Ureter (tissue), 1 donor: ENCODE measurements around the gene CD2AP. TPM values are rescaled to one million over a fixed set of nuclear protein-coding genes. Genes with fewer than 3 reads are reported as not detected.
"Not testable (repeated sequence)": the region's sequence is repeated elsewhere in the genome, so short reads cannot be mapped to it uniquely, and the experiment has no call there.

Source experiments
- DNase-seq: peaks from one replicate; pipeline ENCODE4 v3.0.0-alpha.2; 2020; ENCODE audit warnings: low spot score
- total RNA-seq: library from RNA; stranded (reverse); gene quantifications from one replicate; pipeline ENCODE4 v1.2.4, GENCODE V29; 2023
- donor health status: DM: yes; HTN: yes; CAD: no.

Gene CD2AP
- total RNA-seq, 1 donor from 2014 or later = 137 TPM

GRCh38 chr6:47566602-47567001, 89.0 kb downstream of the CD2AP start:
- not testable (repeated sequence) for DNase-seq

- no peak for DNase-seq
Measured at GRCh38 chr6:47567586-47567985, 90.0 kb downstream of the CD2AP start.

GRCh38 chr6:47571488-47571887, 93.9 kb downstream of the CD2AP start:
- no peak for DNase-seq

- DNase-seq = no peak
Measured at GRCh38 chr6:47573109-47573508, 95.5 kb downstream of the CD2AP start.

GRCh38 chr6:47574789-47575188, 97.2 kb downstream of the CD2AP start:
- no peak for DNase-seq

GRCh38 chr6:47579040-47579439, 101.5 kb downstream of the CD2AP start:
- DNase-seq = no peak

- no peak for DNase-seq
Measured at GRCh38 chr6:47581591-47581990, 104.0 kb downstream of the CD2AP start.

- no peak for DNase-seq
Measured at GRCh38 chr6:47587493-47587892, 109.9 kb downstream of the CD2AP start.

- DNase-seq = no peak
Measured at GRCh38 chr6:47592131-47592840, 114.7 kb downstream of the CD2AP start.

GRCh38 chr6:47593979-47594378, 116.4 kb downstream of the CD2AP start:
- DNase-seq = no peak

- DNase-seq = peak; percentile 57
Measured at GRCh38 chr6:47595785-47596184, 118.2 kb downstream of the CD2AP start.

GRCh38 chr6:47598367-47598766, 120.8 kb downstream of the CD2AP start:
- DNase-seq = no peak

GRCh38 chr6:47599512-47599911, 121.9 kb downstream of the CD2AP start:
- DNase-seq = no peak

GRCh38 chr6:47603227-47603626, 125.6 kb downstream of the CD2AP start:
- no peak for DNase-seq

- no peak for DNase-seq
Measured at GRCh38 chr6:47603995-47604394, 126.4 kb downstream of the CD2AP start.

- no peak for DNase-seq
Measured at GRCh38 chr6:47621838-47622449, 144.4 kb downstream of the CD2AP start.

- DNase-seq = no peak
Measured at GRCh38 chr6:47626782-47627181, 149.2 kb downstream of the CD2AP start.

GRCh38 chr6:47628448-47629272, 151.1 kb downstream of the CD2AP start:
- DNase-seq = no peak

- no peak for DNase-seq
Measured at GRCh38 chr6:47629954-47630353, 152.4 kb downstream of the CD2AP start.

- no peak for DNase-seq
Measured at GRCh38 chr6:47630587-47630986, 153.0 kb downstream of the CD2AP start.

GRCh38 chr6:47631269-47631772, 153.7 kb downstream of the CD2AP start:
- no peak for DNase-seq

GRCh38 chr6:47631797-47632196, 154.2 kb downstream of the CD2AP start:
- DNase-seq = no peak

- no peak for DNase-seq
Measured at GRCh38 chr6:47633141-47633540, 155.6 kb downstream of the CD2AP start.
